ENCODE measurements around the gene TBC1D20.
"Not testable (repeated sequence)": the region's sequence is repeated elsewhere in the genome, so short reads cannot be mapped to it uniquely, and the experiment has no call there.

Gene TBC1D20

GRCh38 chr20:400128-400453 lies 62.2 kb downstream of the TBC1D20 start:
- no peak for DNase-seq

GRCh38 chr20:399182-399707 lies 63.1 kb downstream of the TBC1D20 start:
- no peak for DNase-seq

- no peak for DNase-seq
Measured at GRCh38 chr20:397432-398237, 64.7 kb downstream of the TBC1D20 start.

GRCh38 chr20:396619-397431 lies 65.5 kb downstream of the TBC1D20 start:
- DNase-seq = no peak

- DNase-seq = no peak
Measured at GRCh38 chr20:396252-396618, 66.1 kb downstream of the TBC1D20 start.

- DNase-seq = not testable (repeated sequence)
Measured at GRCh38 chr20:393296-393695, 69.0 kb downstream of the TBC1D20 start.

GRCh38 chr20:391041-391711 lies 71.2 kb downstream of the TBC1D20 start:
- no peak for DNase-seq

- DNase-seq = no peak
Measured at GRCh38 chr20:389220-389619, 73.1 kb downstream of the TBC1D20 start.

- DNase-seq = no peak
Measured at GRCh38 chr20:388034-388994, 74.0 kb downstream of the TBC1D20 start.

- DNase-seq = no peak
Measured at GRCh38 chr20:387520-387919, 74.8 kb downstream of the TBC1D20 start.

GRCh38 chr20:386634-387033 lies 75.7 kb downstream of the TBC1D20 start:
- not testable (repeated sequence) for DNase-seq

Measured in activated T-cell treated with anti-CD3 and anti-CD28 coated beads, Interleukin-2, amount 50 U/mL, for 1 hour (primary cell).